ACC112 (cell line): ENCODE data around the gene MYO1D.

ENCODE experiments used
- H2AFZ ChIP-seq: fragments of 200-600 bp; sonication (generic); one replicate; pipeline ENCODE4 v1.6.0; 2017; ENCODE audit warnings: antibody characterized with exemption, low read length; ENCODE audit not compliant: unreplicated experiment
- H3K27ac ChIP-seq: fragments of 200-600 bp; sonication (generic); 2 replicates; pipeline ENCODE4 v1.5.1; 2014; ENCODE audit warnings: low read depth, mild to moderate bottlenecking, antibody characterized with exemption, low read length, moderate library complexity
- H3K27me3 ChIP-seq: fragments of 200-600 bp; sonication (generic); 2 replicates; pipeline ENCODE4 v1.6.1; 2014; ENCODE audit warnings: mild to moderate bottlenecking, antibody characterized with exemption, low read length, moderate library complexity, mixed read lengths; ENCODE audit not compliant: insufficient read depth
- H3K36me3 ChIP-seq: fragments of 200-600 bp; sonication (generic); 2 replicates; pipeline ENCODE4 v1.6.1; 2016; ENCODE audit warnings: mild to moderate bottlenecking, antibody characterized with exemption, low read length, moderate library complexity, mixed read lengths; ENCODE audit not compliant: insufficient read depth
- H3K4me1 ChIP-seq: fragments of 200-600 bp; sonication (generic); one replicate; pipeline ENCODE4 v1.6.1; 2016; ENCODE audit warnings: low read length, mixed read lengths; ENCODE audit not compliant: insufficient read depth, unreplicated experiment, control insufficient read depth
- H3K4me3 ChIP-seq: fragments of 200-600 bp; sonication (generic); 2 replicates; pipeline ENCODE4 v1.5.1; 2014; ENCODE audit warnings: mild to moderate bottlenecking, low read depth, low read length
- H3K79me2 ChIP-seq: fragments of 200-600 bp; sonication (generic); one replicate; pipeline ENCODE4 v1.6.0; 2016; ENCODE audit warnings: low read length; ENCODE audit not compliant: control insufficient read depth, unreplicated experiment, insufficient read depth

Gene MYO1D

DNA sequence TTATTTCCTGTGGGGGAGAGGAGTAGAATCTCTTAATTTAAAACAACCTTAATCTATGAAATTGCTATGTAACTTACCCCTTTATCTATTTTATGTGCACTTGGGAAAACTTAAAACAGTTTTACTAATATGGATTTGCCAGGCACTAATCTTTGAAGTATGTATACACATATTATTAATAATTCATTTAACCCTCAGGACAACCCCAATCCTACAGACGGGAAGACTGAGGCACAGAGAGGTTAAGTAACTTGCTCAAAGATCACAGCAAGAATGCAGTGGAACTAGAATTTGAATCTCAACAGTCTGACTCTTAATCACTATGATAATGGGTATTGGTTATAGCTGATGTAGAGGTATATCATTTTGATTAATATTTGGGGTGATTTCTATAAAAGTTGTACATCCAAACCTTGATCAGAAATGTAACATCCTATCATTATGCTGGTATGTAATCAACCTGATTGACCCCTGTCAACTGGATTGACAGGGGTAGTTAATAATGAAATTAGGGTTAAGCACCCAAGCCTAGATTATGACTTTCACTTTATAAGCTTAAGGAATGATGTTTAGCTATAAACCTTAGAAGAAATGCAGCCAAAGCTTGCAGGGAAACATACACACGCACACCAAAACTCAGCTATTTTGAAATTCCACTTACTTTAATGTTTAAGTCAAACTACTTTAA, 1.6 kb downstream of the MYO1D start:
- H3K4me3 ChIP-seq, result peak overlapping the region; percentile 95

DNA sequence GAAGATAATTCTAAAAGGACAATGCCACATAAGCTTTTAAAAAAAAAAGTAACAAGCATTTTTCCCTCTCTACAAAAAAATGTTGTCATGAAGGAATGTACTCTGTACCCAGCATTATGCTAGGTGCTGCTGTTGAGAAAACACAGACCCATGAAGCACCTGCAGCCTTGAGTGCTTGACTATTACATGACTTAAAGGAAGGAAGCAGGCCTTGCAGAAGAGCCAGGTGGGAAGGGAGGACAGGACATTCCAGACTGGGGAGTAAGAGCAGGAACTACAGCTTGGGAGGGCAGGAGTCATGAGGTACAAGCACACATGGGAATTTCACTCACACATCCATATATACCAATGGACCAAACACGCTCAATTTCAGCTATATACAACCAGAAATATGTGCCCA, 3.8 kb downstream of the MYO1D start:
- H3K27ac ChIP-seq, result no peak overlapping the region
- H3K79me2 ChIP-seq, result no peaks in the 10 kb centered on the region
- H3K36me3 ChIP-seq, result no peaks in the 10 kb centered on the region
- H3K4me1 ChIP-seq, result peaks cover 36% of the 10 kb centered on the region
- H2AFZ ChIP-seq, result no peak overlapping the region
- no peaks in the 10 kb centered on the region for H3K27me3 ChIP-seq
- H3K4me3 ChIP-seq, result no peak overlapping the region

More for the DNA sequence above, 1.6 kb downstream of the MYO1D start:
- H3K4me1 ChIP-seq, result peaks cover 29% of the 10 kb centered on the region
- no peaks in the 10 kb centered on the region for H3K36me3 ChIP-seq
- peak overlapping the region; percentile 99 for H2AFZ ChIP-seq
- no peaks in the 10 kb centered on the region for H3K27me3 ChIP-seq
- H3K27ac ChIP-seq, result no peak overlapping the region
- H3K79me2 ChIP-seq, result no peaks in the 10 kb centered on the region

DNA sequence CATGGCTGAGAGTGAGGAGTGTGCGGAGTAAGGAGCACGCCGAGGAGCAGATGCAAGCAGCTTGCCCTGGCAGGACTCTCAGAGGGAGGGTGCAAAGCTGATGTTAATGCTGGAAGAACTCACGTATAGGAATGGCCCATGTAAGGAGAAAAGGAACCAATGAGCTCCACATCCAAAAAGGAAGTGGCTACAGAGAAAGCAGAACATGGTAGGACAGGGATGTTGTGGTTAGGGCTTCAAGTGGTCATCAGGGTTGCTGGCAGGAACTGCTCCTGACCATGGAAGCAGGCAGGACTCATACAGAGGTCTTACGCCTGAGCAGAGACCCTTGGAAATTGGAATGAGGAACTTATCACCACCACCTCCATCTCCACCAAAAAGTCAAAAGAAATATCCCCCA, 5.2 kb downstream of the MYO1D start:
- H3K27me3 ChIP-seq, result no peaks in the 10 kb centered on the region
- H3K4me3 ChIP-seq, result no peak overlapping the region
- H3K27ac ChIP-seq, result no peak overlapping the region
- no peaks in the 10 kb centered on the region for H3K79me2 ChIP-seq
- no peak overlapping the region for H2AFZ ChIP-seq
- H3K4me1 ChIP-seq, result peaks cover 28% of the 10 kb centered on the region
- no peaks in the 10 kb centered on the region for H3K36me3 ChIP-seq

DNA sequence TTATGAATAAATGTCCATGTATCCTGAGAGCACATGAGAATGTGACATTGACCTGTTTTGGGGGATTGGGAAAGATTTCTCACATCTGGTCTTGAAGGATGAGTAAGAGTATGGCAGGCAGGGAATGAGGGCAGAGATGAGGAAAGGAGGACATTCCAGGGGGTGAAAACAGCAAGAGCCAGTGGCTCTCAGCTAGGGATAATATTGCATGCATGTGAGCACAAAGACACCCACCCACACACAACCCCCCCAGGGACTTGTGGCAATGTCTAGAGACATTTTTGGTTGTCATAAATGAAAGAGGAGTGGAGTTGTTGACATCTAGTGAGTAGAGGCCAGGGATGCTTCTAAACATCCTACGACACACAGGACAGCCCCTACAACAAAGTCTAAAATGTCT, 6.0 kb downstream of the MYO1D start:
- Histone ChIP-seq H3K27me3 (no peaks in the 10 kb centered on the region), H2AFZ (no peak overlapping the region), H3K4me3 (no peak overlapping the region), H3K36me3 (no peaks in the 10 kb centered on the region), H3K79me2 (no peaks in the 10 kb centered on the region), H3K4me1 (peaks cover 28% of the 10 kb centered on the region), H3K27ac (peak overlapping the region; percentile 62; the same call in 1 of the 2 replicates)

DNA sequence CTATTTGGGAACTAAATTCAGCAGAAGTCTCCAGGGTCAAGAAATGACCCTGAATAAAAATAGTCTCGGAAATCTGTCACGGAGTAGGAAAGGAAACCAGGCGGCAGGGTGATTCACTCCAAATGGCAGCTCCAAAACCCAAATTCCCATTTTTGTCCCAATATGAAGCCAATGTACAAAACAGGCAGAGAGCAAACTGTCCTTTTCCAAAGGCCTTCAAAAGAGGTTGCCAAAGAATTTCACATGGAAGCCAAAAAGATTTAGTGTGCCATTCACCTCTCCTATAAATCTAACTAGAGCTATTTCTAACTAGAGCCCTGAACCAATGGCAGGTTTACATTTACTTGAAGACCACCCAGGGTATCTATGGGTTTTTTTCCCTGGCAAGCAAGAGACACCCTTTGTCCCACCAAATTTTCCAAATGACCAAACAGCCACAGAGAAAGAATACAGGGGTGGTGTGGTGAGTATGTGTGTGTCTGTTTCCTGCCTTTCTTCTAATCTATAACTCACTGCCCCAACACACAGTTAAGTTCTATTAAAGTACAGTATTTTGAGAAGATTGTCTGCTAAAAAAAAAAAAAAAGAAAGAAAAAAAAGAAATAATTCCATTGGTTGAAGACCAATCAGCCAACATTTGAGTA, 6.8 kb downstream of the MYO1D start:
- no peak overlapping the region for H2AFZ ChIP-seq
- peaks cover 24% of the 10 kb centered on the region for H3K4me1 ChIP-seq
- H3K27ac ChIP-seq, result peak overlapping the region; percentile 62
- H3K36me3 ChIP-seq, result no peaks in the 10 kb centered on the region
- H3K27me3 ChIP-seq, result no peaks in the 10 kb centered on the region
- 0 out of 2 replicates have a peak overlapping the region, but pooled peaks have one; percentile 3 for H3K4me3 ChIP-seq
- no peaks in the 10 kb centered on the region for H3K79me2 ChIP-seq

DNA sequence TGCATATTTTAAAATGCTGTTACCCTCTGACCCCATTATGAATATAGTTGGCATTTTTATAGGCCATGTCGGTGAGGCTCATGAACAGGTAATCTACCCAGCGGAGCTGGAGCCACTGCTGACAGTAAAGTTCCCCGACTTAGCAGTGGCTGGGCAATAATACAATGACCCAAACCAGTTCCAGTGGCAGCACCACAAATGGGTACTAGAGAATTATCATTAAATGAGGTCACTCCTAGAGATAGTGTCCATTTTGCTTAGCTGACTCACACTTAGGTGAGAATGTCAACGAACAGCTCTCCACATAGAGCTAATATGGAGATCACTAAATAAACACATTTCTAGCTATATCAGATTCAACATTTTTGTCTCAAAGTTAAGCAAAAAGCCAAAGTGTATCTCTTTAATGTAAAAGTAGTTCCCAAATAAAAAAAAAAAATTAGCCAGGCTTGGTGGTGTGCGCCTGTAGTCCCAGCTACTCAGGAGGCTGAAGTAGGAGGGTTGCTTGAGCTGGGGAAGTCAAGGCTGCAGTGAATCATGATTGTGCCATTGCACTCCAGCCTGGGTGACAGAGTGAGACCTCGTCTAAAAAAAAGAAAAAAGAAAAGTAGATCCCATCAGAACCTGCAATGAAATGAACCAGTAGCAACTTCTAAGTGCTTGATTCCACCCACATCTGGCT, 7.4 kb downstream of the MYO1D start:
- Histone ChIP-seq H3K4me1 (peaks cover 24% of the 10 kb centered on the region), H3K36me3 (no peaks in the 10 kb centered on the region), H3K27me3 (no peaks in the 10 kb centered on the region), H2AFZ (no peak overlapping the region), H3K27ac (peak overlapping the region; percentile 62), H3K79me2 (no peaks in the 10 kb centered on the region), H3K4me3 (0 out of 2 replicates have a peak overlapping the region, but pooled peaks have one; percentile 3)

DNA sequence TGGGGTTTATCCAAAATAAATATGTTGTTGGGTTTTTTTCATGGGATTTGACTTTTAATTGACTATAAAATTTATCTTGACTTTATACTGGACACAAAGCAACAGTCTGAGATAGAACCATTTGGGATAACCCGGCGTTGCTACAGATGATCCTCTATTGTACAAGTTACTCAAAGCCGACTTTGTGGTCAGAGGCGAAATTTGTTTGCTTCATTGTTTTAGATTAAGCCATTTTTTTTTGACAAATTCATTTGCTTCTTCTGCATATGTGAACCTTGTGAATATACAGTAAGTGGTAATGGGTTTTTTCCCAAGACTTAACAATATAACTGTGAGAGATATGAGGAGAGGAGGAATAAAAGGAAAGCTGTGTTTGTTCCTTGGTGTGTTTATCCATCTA, 11.8 kb downstream of the MYO1D start:
- H2AFZ ChIP-seq, result no peak overlapping the region
- no peaks in the 10 kb centered on the region for H3K79me2 ChIP-seq
- peaks cover 12% of the 10 kb centered on the region for H3K4me1 ChIP-seq
- no peak overlapping the region for H3K4me3 ChIP-seq
- no peaks in the 10 kb centered on the region for H3K27me3 ChIP-seq
- no peak overlapping the region for H3K27ac ChIP-seq
- no peaks in the 10 kb centered on the region for H3K36me3 ChIP-seq

DNA sequence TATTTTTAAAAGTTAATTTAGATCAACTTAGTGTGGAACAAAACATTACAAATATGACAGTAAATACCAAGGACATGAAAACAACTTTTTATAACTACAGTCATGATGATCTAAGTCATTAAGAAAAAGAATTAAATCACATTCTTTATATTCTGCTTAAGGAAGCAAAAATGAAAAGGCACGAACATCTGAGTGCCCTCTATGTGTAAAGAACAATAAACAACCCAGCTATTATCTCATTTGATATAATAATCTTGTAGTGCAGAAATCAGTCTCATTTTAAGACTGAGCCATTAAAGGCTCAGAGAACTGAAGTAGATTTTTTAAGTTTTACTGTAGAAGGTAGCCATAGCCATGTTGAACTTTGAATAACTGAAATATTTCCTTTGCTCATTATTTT, 13.4 kb downstream of the MYO1D start:
- H2AFZ ChIP-seq, result no peak overlapping the region
- H3K27me3 ChIP-seq, result no peaks in the 10 kb centered on the region
- H3K4me3 ChIP-seq, result no peak overlapping the region
- H3K4me1 ChIP-seq, result no peaks in the 10 kb centered on the region
- no peaks in the 10 kb centered on the region for H3K36me3 ChIP-seq
- no peak overlapping the region for H3K27ac ChIP-seq
- no peaks in the 10 kb centered on the region for H3K79me2 ChIP-seq

DNA sequence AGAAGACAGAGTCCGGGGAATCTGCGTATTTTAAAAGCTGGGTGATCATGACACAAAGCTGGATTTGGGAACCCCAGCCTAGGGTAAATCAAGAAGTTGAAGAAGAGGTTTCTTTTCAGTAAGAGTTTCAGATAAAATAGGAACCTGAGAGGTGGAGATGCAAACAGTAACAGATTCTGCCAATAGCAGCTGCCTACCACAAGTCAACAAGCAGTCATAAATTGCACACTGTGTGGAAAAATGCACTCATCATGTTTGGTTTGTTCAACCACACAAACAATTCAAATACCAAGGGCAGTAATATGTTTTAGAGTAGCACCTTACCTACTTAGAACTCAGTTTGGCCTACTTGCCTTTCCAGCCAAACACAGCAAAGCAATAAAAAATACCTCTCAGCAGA, 14.0 kb downstream of the MYO1D start:
- Histone ChIP-seq H3K79me2 (no peaks in the 10 kb centered on the region), H2AFZ (no peak overlapping the region), H3K4me3 (no peak overlapping the region), H3K4me1 (no peaks in the 10 kb centered on the region), H3K36me3 (no peaks in the 10 kb centered on the region), H3K27me3 (no peaks in the 10 kb centered on the region), H3K27ac (no peak overlapping the region)

DNA sequence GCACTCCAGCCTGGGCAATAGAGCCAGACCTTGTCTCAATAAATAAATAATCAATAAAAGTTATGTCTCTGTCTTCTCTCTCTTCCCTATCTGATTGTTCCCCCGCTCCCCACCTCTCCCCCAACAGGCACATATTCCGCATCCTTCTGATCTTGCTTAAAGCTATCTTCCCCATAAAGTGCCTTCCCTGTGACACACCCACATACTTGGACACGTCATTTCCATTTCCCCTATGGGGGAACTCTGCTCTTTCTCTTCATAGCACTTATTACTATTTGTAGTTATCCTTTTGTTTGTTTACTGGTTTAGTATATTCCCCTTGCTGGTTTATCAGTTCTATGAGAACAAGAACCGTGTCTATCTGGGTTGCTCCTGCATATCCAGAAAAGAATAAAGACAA, 14.9 kb downstream of the MYO1D start:
- Histone ChIP-seq H3K27ac (no peak overlapping the region), H3K4me1 (no peaks in the 10 kb centered on the region)

More for the DNA sequence above, 14.9 kb downstream of the MYO1D start:
- Histone ChIP-seq H2AFZ (no peak overlapping the region), H3K27me3 (no peaks in the 10 kb centered on the region), H3K4me3 (no peak overlapping the region), H3K36me3 (no peaks in the 10 kb centered on the region), H3K79me2 (no peaks in the 10 kb centered on the region)
